Choroid plexus epithelial cell (primary cell): Measurements from ENCODE around the gene LRRC1.

Experiments used
- DNase-seq: peaks from one replicate; pipeline ENCODE4 v3.0.0-alpha.2; 2010; ENCODE audit warnings: low read depth
- H3K4me3 ChIP-seq: 2 replicates; pipeline ENCODE4 v1.5.1; 2011; ENCODE audit warnings: low read depth, mild to moderate bottlenecking, control low read depth, low read length, moderate library complexity
- TF ChIP-seq, protein P1 (sequence below): conservative IDR thresholded peaks from 2 replicates; pipeline ENCODE4 v1.5.1; 2011; ENCODE audit warnings: low read depth, mild to moderate bottlenecking, control low read depth, inconsistent platforms, low read length, moderate library complexity

The LRRC1 gene

DNA sequence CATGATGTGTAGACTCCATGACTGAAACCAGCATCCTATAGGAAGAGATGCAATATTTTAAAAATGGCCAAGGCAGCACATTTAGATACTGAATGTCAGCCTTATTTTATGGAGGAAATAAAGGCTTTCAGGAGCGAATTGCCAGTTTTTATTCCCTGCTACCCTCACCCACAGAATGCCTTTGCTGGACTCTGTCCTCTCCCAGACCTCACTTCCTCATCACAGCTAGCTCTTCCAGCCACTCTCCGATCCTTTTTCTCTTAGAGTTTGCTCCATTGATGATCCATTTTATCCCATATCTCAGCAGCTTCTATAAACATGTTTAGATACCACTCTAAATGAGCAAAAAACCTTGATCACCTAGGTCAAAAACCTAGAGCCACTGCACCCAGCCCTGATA is 137.7 kb downstream of the LRRC1 start:
- no peak for DNase-seq
- H3K4me3 ChIP-seq: no peak overlapping the region
- TF ChIP-seq, protein P1, sequence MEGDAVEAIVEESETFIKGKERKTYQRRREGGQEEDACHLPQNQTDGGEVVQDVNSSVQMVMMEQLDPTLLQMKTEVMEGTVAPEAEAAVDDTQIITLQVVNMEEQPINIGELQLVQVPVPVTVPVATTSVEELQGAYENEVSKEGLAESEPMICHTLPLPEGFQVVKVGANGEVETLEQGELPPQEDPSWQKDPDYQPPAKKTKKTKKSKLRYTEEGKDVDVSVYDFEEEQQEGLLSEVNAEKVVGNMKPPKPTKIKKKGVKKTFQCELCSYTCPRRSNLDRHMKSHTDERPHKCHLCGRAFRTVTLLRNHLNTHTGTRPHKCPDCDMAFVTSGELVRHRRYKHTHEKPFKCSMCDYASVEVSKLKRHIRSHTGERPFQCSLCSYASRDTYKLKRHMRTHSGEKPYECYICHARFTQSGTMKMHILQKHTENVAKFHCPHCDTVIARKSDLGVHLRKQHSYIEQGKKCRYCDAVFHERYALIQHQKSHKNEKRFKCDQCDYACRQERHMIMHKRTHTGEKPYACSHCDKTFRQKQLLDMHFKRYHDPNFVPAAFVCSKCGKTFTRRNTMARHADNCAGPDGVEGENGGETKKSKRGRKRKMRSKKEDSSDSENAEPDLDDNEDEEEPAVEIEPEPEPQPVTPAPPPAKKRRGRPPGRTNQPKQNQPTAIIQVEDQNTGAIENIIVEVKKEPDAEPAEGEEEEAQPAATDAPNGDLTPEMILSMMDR: no peak

DNA sequence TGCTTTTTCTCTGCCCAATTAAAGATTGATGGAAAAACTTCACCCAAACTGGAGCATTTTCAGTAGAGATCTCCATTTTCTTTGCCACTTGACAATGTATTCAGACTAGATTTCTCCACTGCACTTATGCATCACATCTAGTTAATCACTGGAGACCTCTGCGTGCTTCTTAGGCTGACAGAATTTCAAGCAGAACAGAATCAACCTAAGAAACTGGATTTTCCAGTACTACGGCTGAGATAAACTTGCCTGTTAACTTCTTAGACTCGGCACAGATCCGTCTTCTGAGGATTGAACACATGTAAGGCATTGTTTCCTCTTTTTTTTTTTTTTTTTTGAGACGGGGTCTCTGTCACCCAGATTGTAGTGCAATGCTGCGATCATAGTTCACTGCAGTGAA is 139.2 kb downstream of the LRRC1 start:
- TF ChIP-seq, protein P1: no peak
- DNase-seq: no peak

DNA sequence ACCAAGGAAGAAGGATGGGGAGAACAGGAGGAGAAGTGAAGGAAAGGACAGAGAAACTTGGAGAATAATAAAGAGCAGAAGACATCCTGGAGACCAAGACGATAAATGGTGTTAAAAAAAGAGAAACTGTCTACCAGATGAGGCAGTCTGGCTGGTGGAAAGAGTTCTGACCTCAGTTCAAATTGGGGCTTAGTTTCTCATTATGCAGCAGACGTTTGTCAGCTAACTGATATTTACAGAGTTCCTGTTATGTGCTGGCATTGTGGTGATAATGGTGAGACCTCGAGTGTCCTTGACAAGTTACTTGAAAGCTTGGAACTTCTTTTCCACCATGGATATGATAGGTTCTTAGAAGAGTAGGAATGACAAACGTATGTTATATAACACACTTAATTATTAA is 142.7 kb downstream of the LRRC1 start:
- DNase-seq: no peak
- no peak overlapping the region for H3K4me3 ChIP-seq
- TF ChIP-seq, protein P1: no peak

More for the DNA sequence above, 139.2 kb downstream of the LRRC1 start:
- H3K4me3 ChIP-seq: no peak overlapping the region

DNA sequence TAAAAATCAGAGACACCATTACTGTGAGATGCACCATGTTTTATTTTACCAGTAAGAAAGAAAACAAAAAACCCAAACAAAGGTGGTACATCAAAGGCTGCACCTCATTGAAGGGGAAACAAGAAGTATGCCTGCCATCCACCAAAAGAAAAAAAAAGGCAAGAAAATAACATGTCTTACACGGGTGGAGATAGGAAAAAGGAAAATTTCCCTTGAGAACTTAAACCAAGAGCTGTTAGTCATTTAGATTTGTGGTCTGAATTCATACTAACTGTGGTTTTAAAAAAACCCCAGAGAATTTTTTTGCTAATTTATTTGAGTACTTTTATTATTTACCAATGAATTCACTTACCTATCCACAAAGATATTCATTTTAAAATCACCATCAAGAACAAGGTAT is 144.0 kb downstream of the LRRC1 start:
- TF ChIP-seq, protein P1: no peak
- H3K4me3 ChIP-seq: no peak overlapping the region
- peak; percentile 43 for DNase-seq

DNA sequence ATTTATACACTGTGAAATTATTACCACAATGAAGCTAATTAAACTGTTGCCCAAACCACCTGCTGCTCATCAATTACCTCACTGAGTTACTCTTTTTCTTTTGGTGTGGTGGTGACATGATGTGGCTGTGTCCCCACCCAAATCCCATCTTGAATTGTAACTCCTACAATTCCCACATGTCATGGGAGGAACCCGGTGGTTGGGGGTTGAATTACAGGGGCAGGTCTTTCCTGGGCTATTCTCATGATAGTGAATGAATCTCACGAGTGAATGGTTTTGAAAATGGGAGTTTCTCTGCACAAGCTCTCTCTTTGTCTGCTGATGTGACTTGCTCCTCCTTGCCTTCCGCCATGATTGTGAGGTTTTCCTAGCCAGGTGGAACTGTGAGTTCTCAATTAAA is 145.0 kb downstream of the LRRC1 start:
- TF ChIP-seq, protein P1: no peak
- no peak overlapping the region for H3K4me3 ChIP-seq
- no peak for DNase-seq

DNA sequence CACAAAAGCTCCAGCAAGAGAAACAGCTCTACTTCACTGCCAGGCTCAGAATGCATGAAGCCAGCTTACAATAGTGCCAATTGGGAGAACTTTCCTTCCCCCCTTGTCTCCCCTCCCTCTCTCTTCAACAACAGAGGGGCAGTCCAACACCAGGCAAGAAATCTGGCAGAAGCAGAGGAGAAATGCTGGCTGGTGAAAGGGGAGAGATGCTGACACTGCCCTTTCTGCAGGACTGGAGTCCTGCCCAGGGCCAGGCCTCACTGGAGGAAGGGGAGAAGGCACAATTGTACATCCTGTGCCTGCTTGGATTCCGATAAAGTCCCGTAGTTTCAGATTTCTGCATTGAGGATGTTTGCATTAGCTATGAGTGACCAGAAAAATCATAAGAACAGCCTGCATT is 148.6 kb downstream of the LRRC1 start:
- H3K4me3 ChIP-seq: no peak overlapping the region
- TF ChIP-seq, protein P1: no peak
- peak; percentile 39 for DNase-seq

DNA sequence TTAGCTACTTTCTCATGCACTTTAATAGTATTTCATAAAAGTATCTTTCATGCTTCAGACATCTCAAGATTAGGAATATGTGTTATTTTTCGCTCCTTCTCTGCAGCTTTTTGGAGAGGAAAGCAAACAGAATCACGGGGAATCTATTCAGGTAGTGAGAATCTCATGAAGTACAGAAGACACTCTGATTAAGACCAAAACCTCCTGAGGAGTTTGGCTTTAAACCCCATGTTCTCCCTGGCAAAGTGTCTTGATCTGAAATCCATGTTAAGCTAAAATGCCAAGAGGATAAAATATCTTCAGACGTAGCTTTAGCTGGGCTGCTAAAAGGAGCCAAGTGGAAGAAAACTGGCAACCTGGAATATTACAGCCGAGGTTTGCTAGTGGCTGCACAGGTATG is 149.3 kb downstream of the LRRC1 start:
- DNase-seq: no peak
- TF ChIP-seq, protein P1: no peak
- no peak overlapping the region for H3K4me3 ChIP-seq
